IPS DF 4.7 (cell line): Measurements from ENCODE around the gene GALNT8.
"Not testable (repeated sequence)": the region's sequence is repeated elsewhere in the genome, so short reads cannot be mapped to it uniquely, and the experiment has no call there.

Source experiments
- DNase-seq: peaks from one replicate; pipeline ENCODE4 v3.0.0-alpha.2; 2013; ENCODE audit warnings: low spot score; ENCODE audit errors: extremely low read depth

Gene GALNT8

GRCh38 chr12:4743046-4743445 lies 22.8 kb downstream of the GALNT8 start:
- no peak for DNase-seq

GRCh38 chr12:4744709-4745108 lies 24.5 kb downstream of the GALNT8 start:
- DNase-seq: no peak

GRCh38 chr12:4745249-4745648 lies 25.0 kb downstream of the GALNT8 start:
- DNase-seq: no peak

- DNase-seq: not testable (repeated sequence)
Measured at GRCh38 chr12:4751654-4752053, 31.5 kb downstream of the GALNT8 start.

- DNase-seq: no peak
Measured at GRCh38 chr12:4762773-4763172, 42.6 kb downstream of the GALNT8 start.

- peak; percentile 95 for DNase-seq
Measured at GRCh38 chr12:4763549-4763948, 43.3 kb downstream of the GALNT8 start.

GRCh38 chr12:4766445-4766844 lies 46.2 kb downstream of the GALNT8 start:
- no peak for DNase-seq

GRCh38 chr12:4767186-4767585 lies 47.0 kb downstream of the GALNT8 start:
- no peak for DNase-seq

- no peak for DNase-seq
Measured at GRCh38 chr12:4768341-4768740, 48.1 kb downstream of the GALNT8 start.

GRCh38 chr12:4769073-4769472 lies 48.9 kb downstream of the GALNT8 start:
- no peak for DNase-seq

GRCh38 chr12:4771172-4771959 lies 51.2 kb downstream of the GALNT8 start:
- no peak for DNase-seq

GRCh38 chr12:4771960-4772566 lies 51.9 kb downstream of the GALNT8 start:
- DNase-seq: no peak

- no peak for DNase-seq
Measured at GRCh38 chr12:4775936-4776335, 55.7 kb downstream of the GALNT8 start.

- DNase-seq: no peak
Measured at GRCh38 chr12:4779749-4780148, 59.5 kb downstream of the GALNT8 start.

- DNase-seq: no peak
Measured at GRCh38 chr12:4780641-4781611, 60.7 kb downstream of the GALNT8 start.

GRCh38 chr12:4784404-4785054 lies 64.3 kb downstream of the GALNT8 start:
- no peak for DNase-seq

- DNase-seq: no peak
Measured at GRCh38 chr12:4786795-4787194, 66.6 kb downstream of the GALNT8 start.

- DNase-seq: no peak
Measured at GRCh38 chr12:4787965-4788364, 67.8 kb downstream of the GALNT8 start.

GRCh38 chr12:4789776-4790175 lies 69.6 kb downstream of the GALNT8 start:
- DNase-seq: no peak

- DNase-seq: no peak
Measured at GRCh38 chr12:4791497-4791896, 71.3 kb downstream of the GALNT8 start.

GRCh38 chr12:4794491-4794890 lies 74.3 kb downstream of the GALNT8 start:
- no peak for DNase-seq
